Daoy (cell line): Measurements from ENCODE around the gene SLC8A3. TPM values are rescaled to one million over a fixed set of nuclear protein-coding genes. Genes with fewer than 3 reads are reported as not detected.

Experiments used
- DNase-seq: peaks from one replicate; pipeline ENCODE4 v3.0.0-alpha.2; 2015; ENCODE audit warnings: low read depth
- total RNA-seq: library from RNA; depleted of rRNA; stranded (reverse); fragments of >200 nt; shearing (Covaris generic); gene quantifications from 2 replicates; pipeline ENCODE4 v1.2.3, GENCODE V29; 2014

SLC8A3 gene
- total RNA-seq, 1 experiment from 2014 or later: 0.40 TPM

- no peak for DNase-seq
These were observed 119.6 kb downstream of the SLC8A3 start for GRCh38 chr14:70069186-70069585.

- DNase-seq: no peak
These were observed 120.9 kb downstream of the SLC8A3 start for GRCh38 chr14:70067810-70068209.

GRCh38 chr14:70064136-70064865 lies 124.5 kb downstream of the SLC8A3 start:
- no peak for DNase-seq

DNA sequence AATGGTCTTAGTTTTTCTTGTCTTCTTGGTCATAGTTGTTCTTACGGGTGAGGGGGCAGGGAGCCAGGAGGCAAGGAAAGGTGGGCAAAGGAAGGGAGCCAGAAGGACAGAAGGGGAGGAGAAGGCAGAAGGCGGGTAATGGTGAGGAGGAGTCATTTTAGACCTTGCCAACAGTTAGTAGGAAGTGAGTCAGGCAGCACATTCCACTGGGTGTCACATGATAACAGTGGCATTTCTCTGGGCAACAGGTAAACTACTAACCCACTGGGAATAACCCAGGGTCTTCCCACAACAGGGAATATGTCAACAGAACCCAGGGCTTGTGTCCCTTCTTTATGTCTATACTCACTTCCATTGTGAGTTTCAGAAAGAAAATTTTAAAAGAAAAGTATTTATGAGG lies 127.6 kb downstream of the SLC8A3 start:
- DNase-seq: peak; percentile 73

GRCh38 chr14:70059545-70059944 lies 129.2 kb downstream of the SLC8A3 start:
- DNase-seq: no peak

DNA sequence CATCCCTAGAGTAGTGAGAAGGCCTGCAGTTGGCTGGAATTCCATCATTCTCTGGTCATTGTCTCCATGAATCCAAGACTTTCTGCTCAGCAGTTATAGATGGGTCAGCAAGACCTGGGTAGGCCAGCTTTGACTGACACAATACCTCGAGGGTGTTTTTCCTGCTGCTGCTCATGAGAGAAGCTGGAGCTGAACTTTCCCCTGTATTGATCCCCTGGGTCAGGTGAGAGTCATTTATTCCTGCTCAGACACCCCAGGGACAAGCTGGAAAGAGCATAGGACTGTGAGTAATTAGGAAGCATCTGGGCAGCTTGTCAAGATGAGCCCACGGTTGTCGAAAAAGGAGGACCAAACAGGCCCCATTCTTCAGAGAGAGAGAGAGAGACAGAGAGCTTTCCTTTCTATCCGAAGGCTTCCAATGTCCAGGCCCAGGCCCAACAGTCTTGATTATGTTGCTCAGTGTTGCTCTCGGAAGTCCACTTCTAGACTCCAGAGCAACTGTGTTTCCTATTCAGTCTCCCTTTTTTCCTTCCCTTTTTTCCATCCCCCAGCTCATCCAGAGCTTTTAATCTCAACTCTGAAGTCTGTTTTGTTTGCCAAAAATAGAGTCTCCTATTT lies 131.1 kb downstream of the SLC8A3 start:
- DNase-seq: no peak

GRCh38 chr14:70052990-70053389 lies 135.8 kb downstream of the SLC8A3 start:
- DNase-seq: peak; percentile 32

DNA sequence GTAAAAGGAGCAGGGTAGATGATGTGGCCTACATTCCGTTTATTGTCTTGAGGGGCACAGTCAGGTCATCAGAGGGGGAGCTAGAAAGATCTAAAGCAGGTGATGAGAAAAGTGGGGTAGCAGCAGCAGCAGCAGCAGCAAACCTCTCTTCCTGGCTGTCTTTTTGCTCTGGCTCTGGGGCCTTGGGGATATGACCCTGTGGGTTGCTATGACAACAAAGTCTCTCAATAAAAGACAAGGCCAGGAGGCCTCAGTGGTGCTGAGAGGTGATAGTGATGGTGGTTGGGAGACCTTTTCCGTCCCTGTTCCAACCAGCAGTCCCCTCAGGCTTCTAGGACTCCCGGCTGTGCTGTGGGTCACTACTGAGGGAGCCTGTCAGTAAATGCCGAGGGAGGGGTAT lies 138.6 kb downstream of the SLC8A3 start:
- DNase-seq: no peak

DNA sequence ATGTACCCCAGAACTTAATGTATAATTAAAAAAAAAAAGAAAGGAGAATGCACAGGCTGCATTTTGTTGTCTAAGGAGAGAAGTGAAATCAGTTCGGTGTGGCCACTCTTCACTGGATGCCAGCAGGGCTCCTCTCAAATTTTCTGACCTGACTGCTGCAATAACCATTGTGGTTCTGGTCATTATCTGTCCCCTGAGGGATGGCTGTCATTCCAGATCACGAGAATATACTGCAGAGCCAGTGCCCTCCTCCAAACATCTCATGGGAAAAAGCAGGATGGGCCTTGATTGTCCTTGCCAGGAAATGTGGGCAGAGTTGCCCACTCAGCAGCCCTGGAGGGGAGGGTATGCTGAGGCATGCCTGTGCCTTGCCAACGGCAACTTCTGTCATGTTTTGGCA lies 139.1 kb downstream of the SLC8A3 start:
- DNase-seq: no peak

GRCh38 chr14:70048313-70048654 lies 140.5 kb downstream of the SLC8A3 start:
- no peak for DNase-seq

- DNase-seq: no peak
These were observed 141.0 kb downstream of the SLC8A3 start for GRCh38 chr14:70047598-70048312.

DNA sequence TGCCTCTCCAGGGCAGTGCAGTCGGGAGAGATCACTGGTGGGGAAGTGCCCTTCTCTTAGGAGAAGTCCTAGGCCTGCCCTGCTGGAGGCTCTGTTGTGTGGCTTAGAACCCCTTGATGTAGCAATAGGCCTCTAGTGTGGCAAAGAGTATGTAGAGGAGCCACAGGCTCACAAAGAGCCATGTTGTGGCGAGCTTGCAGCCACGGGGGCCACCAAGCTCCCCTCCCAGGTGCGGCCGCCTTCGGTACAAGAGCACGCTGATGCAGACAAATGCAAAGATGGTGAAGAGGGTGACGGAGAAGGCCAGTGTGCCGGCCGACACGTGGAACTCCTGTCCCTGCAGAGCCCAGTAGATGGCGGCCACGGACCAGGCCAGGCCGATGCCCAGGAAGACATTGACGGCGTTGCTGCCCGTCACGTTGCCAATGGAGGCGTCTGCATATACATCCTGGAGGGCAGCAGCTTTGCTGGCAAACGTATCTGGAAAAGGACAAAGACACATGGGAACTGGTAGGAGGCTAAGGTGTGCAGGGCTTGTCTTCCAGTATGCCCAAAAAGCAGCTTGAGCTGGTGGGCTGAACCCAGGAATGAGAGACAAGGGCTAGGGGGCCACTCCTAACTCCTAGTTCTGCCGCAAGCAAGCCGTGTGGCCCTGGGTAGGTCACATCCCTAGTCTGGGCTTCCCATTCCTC lies 142.8 kb downstream of the SLC8A3 start:
- DNase-seq: peak; percentile 91

GRCh38 chr14:70045310-70045709 lies 143.4 kb downstream of the SLC8A3 start:
- DNase-seq: peak; percentile 45

GRCh38 chr14:70043001-70043400 lies 145.8 kb downstream of the SLC8A3 start:
- no peak for DNase-seq

DNA sequence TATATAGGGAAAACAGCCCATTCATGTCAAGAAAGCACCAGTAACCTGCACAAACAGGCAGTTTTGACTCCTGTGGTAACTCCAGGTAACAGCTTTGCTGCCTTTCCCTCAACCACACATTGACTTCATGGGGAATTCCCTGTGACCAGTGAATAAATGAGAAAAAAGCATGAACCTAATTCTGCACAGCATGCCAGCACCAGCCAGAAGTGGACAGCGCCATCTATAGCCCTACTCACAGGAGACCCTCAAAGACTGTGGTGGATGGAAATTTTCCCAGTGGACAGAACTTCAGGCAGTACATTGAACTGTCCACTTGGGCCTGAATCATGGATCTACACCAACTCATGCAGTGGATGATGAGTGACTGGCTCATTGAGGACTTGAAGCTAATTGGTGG lies 152.1 kb downstream of the SLC8A3 start:
- DNase-seq: peak; percentile 44

GRCh38 chr14:70034257-70034656 lies 154.5 kb downstream of the SLC8A3 start:
- no peak for DNase-seq

- DNase-seq: no peak
These were observed 155.2 kb downstream of the SLC8A3 start for GRCh38 chr14:70033561-70033960.

DNA sequence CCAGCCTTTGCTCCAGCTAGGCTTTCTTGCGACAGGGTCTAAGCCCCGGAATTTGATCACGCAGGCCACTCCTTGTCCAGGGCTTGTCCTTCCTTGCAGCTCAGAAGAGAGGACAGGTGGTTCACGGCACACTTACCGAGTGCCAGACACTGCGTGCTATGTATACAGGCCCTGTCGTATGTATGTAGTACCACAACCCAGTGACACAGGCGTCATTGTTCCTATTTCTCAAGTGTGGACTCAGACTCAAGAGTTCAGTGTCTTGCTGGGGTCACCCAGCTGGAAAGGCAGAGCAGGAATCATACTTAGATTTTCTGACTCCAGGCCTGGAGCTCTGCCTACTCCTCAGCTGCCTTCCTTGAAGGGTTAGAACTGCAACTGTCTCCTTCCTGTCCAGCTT lies 155.6 kb downstream of the SLC8A3 start:
- no peak for DNase-seq

- DNase-seq: peak; percentile 26
These were observed 156.3 kb downstream of the SLC8A3 start for GRCh38 chr14:70032447-70032846.

DNA sequence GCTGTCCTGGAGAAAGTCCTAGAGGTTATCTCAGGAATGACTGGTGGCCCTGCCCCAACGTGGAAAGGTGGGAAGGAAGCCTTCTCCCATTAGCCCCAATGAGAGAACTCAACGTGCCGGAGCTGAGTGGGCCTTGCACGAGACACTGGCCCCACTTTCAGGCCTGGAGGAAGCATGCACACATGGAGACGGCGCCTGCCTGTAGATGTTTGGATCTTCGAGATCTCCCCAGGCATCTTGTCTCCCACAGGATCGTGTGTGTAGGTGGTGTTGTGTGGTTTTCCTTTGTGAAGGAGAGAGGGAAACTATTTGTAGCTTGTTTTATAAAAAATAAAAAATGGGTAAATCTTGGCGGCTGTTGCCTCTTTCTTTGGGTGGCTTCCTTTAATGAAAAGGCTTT lies 156.7 kb downstream of the SLC8A3 start:
- DNase-seq: no peak

GRCh38 chr14:70029296-70030132 lies 159.2 kb downstream of the SLC8A3 start:
- no peak for DNase-seq
